ENCODE measurements around the gene SPATA25.

- TF ChIP-seq, protein P1, sequence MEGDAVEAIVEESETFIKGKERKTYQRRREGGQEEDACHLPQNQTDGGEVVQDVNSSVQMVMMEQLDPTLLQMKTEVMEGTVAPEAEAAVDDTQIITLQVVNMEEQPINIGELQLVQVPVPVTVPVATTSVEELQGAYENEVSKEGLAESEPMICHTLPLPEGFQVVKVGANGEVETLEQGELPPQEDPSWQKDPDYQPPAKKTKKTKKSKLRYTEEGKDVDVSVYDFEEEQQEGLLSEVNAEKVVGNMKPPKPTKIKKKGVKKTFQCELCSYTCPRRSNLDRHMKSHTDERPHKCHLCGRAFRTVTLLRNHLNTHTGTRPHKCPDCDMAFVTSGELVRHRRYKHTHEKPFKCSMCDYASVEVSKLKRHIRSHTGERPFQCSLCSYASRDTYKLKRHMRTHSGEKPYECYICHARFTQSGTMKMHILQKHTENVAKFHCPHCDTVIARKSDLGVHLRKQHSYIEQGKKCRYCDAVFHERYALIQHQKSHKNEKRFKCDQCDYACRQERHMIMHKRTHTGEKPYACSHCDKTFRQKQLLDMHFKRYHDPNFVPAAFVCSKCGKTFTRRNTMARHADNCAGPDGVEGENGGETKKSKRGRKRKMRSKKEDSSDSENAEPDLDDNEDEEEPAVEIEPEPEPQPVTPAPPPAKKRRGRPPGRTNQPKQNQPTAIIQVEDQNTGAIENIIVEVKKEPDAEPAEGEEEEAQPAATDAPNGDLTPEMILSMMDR (IDR thresholded peaks at IDR 0.05; ENCODE audit: low read depth, low read length): no peak
- TF ChIP-seq EZH2phosphoT487 (IDR thresholded peaks at IDR 0.05; ENCODE audit: low read depth): no peak
These were observed 14.8 kb upstream of the SPATA25 start for GRCh38 chr20:45902199-45902701.

Measured in OCI-LY3 (cell line).